Kidney epithelial cell (primary cell): ENCODE measurements around the gene PAX6. TPM values are rescaled to one million over a fixed set of nuclear protein-coding genes. Genes with fewer than 3 reads are reported as not detected.

Source experiments
- DNase-seq: peaks from one replicate; pipeline ENCODE4 v3.0.0-alpha.2; 2010; ENCODE audit warnings: low read depth
- H3K27me3 ChIP-seq: 2 replicates; pipeline ENCODE4 v1.6.0; 2011; ENCODE audit warnings: low read length; ENCODE audit not compliant: control insufficient read depth, insufficient read depth
- H3K36me3 ChIP-seq: 2 replicates; pipeline ENCODE4 v1.5.1; 2011; ENCODE audit warnings: low read length; ENCODE audit not compliant: control insufficient read depth, insufficient read depth
- H3K4me3 ChIP-seq: 2 replicates; pipeline ENCODE4 v1.5.1; 2011; ENCODE audit warnings: low read depth, mild to moderate bottlenecking, control low read depth, low read length
- CTCF ChIP-seq: IDR thresholded peaks from 2 replicates; pipeline ENCODE4 v1.5.1; 2011; ENCODE audit warnings: mild to moderate bottlenecking, moderate library complexity, low read length, control low read depth, inconsistent platforms; ENCODE audit not compliant: insufficient read depth, poor library complexity, severe bottlenecking
- total RNA-seq: library from RNA; depleted of rRNA; stranded (reverse); fragments of >200 nt; gene quantifications from 2 replicates; pipeline ENCODE4 v1.2.3, GENCODE V29; 2015

PAX6 gene
- total RNA-seq, 1 donor from 2014 or later: 1.1 TPM

- no peak for TF ChIP-seq CTCF
- no peak for DNase-seq
- no peak overlapping the region for H3K4me3 ChIP-seq
- H3K27me3 ChIP-seq: peaks cover 66% of the 10 kb centered on the region
- H3K36me3 ChIP-seq: no peaks in the 10 kb centered on the region
Measured at GRCh38 chr11:31828217-31828616, 17.1 kb upstream of the PAX6 start.

- Histone ChIP-seq H3K27me3 (peaks cover 70% of the 10 kb centered on the region), H3K36me3 (no peaks in the 10 kb centered on the region), H3K4me3 (no peak overlapping the region)
- no peak for TF ChIP-seq CTCF
- no peak for DNase-seq
Measured at GRCh38 chr11:31827455-31828206, 16.5 kb upstream of the PAX6 start.

- peaks cover 75% of the 10 kb centered on the region for H3K27me3 ChIP-seq
Measured at GRCh38 chr11:31826536-31827438, 15.7 kb upstream of the PAX6 start.

DNA sequence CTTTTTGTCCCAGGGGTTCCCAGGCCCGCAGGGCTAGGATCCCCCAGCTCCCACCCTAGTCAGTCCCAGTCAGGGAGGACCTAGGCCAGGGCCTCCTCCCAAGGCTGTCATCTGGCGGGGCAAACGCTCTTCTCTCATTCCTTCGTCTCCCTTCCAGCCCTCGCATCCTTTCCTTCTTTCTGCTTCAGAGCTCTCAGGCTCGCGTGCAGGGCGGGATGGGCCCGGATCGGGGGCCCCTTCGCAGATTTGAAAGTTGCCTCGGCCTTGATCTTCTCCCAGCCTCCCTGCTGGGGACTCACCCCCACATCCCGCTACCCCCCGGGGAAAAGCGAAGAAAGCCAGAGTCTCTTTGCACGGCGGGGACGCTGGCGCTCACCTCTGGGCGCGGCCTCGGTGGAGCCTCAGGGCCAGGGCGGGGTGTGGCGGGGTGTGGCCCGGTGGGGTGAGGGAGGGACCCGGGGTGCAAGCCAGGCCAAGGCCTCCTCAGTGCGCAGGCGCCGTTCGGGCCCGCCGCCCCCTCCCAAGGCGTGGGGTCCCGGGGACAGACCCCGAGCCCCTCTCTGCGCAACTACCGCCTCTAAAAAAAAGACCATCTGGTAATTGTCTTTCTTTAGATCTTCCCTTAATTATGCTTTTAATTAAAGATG, 14.8 kb upstream of the PAX6 start:
- Histone ChIP-seq H3K4me3 (no peak overlapping the region), H3K36me3 (no peaks in the 10 kb centered on the region), H3K27me3 (peaks cover 83% of the 10 kb centered on the region)
- DNase-seq: no peak
- no peak for TF ChIP-seq CTCF

More at GRCh38 chr11:31826536-31827438, 15.7 kb upstream of the PAX6 start:
- no peaks in the 10 kb centered on the region for H3K36me3 ChIP-seq
- H3K4me3 ChIP-seq: no peak overlapping the region
- no peak for DNase-seq
- TF ChIP-seq CTCF: no peak

DNA sequence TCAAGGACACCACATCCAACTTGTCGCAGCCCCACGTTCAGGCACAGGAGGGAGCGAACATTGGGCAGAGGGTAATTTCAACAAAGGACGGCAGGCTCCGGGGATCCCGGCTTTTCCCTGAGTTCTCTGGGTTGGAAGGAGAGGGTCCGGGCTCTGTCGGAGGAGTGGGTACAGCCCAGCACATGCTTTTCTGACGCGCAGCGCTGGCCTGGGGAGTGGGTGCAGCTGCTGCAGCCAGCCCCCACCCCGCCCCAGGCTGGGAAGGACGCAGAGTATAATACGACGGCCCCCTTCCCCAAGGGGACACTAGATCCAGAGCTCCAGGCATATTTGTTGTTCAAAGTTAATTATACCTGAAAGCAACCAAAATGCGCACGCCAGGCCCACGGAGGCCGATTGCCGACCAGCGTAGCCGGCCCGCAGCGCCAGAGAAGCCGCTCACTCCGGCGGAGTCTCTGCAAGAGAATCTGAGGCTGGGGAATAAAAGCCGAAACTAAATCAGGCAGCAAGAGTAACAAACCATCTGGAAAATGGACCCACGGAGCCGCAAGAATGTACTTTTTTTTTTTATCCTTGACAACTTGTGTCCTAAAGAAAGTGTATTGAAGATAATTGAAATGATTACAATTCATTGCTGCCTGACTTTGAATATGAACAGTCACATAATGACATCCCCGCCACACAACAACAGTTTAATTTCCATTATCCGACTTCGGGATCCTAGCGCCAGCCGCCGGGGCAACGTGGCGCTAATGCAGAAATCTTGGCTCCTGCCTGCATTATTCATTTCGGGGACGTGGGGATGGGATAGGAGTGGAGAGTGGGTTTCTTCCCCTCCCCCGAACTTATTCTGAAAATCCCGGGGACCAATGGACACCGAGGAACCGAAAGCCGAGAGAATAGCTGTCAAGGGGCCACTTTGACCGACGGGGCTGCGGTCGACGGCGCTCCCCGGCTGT, 14.0 kb upstream of the PAX6 start:
- no peaks in the 10 kb centered on the region for H3K36me3 ChIP-seq
- no peak for DNase-seq
- peaks cover 87% of the 10 kb centered on the region for H3K27me3 ChIP-seq
- no peak overlapping the region for H3K4me3 ChIP-seq
- no peak for TF ChIP-seq CTCF
